Measurements from ENCODE around the gene ZNF423.

The ZNF423 gene

DNA sequence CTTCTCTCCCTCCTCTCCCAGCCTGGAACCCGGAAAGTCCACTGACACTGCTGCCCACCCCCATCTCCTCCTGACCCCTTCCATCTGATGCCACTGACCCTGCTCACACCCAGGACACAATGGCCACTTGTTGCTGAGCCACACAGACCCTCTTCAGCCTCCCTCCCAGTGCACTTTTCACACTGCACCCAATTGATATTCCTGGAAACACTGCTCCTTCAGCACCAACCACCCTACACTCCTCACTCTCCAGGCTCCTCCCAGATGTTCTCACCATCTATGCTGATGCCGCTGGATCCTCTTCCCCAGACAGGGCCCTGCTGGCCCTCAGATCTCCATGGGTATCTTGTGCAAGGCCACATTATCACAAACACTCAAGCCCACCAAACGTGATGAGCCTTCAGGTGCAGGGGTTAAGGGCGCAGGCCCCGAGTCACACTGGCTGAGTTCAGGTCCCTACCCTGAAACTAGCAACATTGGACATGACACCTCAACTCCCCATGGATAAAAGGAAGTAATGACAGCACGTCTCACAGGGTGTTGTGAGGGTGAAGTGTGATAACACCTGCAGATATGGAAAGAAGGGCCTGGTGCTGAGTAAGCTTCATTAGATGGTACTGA is 238.1 kb downstream of the ZNF423 start:
- DNase-seq: no peak

GRCh38 chr16:49617016-49617629 is 238.8 kb downstream of the ZNF423 start:
- DNase-seq: no peak

DNA sequence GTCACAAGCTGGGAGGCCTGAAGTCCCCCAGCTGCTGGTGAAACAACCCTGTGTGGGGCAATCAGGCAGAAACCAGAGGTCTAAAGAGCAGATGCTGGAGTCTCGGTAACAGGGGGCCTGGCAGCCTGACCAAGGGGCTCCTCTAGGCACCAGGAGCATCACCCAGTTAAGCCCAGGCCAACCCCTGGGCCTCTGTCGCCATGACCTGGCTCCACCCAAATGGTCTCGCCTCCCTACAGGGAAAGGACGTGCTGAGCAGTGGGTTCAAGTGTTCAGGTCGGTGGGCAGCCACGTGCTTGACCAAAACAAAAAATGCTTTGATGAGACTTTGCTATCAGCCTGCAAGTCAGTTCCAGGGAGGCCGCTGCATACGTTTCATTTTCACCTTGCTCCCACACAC is 240.3 kb downstream of the ZNF423 start:
- no peak for DNase-seq

GRCh38 chr16:49610983-49611382 is 244.9 kb downstream of the ZNF423 start:
- DNase-seq: no peak

- no peak for DNase-seq
Measured at GRCh38 chr16:49608779-49609178, 247.1 kb downstream of the ZNF423 start.

DNA sequence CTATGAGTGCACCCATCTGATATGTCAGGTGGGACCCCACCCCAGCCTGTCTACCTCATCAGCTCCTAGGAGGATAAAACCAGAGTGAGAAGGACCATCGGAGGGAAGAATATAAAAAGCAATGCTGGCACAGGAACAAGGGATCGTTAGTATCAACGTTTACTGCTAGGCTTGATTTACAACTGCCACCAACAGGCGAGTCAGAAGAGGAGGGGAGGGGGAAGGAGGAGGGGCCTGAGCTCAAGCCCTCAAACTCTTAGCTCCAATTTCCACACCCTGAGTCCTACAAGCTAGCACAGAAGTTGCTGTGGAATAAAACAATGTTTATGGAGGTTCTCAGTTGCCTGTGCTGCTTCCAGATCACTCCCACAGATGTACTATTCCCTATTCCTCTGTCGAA is 247.8 kb downstream of the ZNF423 start:
- no peak for DNase-seq

- no peak for DNase-seq
Measured at GRCh38 chr16:49605536-49606254, 250.2 kb downstream of the ZNF423 start.

DNA sequence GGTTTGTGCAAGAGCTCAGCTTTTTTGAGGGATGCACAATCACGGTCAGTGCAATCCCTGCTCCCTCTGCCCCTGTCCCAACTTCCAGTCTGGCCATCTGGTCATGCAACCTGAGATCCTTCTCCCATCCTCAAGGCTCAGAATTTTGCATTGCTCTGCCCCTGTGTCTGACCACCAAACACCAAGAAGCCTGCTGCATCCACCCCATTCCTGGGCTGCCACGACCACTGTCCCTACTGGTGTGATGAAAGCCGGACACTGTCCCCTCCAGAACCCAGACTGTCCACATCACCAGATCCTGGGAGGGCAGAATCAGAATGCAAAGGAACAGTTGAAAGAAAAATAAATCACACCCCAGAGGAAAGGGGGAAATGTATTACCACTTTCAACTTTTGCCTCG is 251.3 kb downstream of the ZNF423 start:
- DNase-seq: no peak

GRCh38 chr16:49603956-49604355 is 252.0 kb downstream of the ZNF423 start:
- no peak for DNase-seq

DNA sequence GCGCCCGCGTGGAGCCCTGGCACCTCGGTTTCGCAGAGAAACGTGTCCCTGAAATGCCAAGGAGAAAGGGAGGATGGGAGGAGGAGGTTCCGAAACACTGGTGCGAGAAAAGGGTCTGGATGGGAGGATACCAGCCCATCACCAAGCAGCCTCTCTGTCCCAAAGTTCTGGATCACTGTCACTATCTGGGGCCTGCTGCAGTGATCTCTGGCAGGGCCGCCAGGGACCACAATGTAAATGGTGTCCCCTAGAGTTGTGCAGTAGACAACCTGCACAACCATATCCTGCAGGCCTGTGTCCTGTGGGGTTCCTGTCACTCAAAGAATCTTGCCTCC is 253.0 kb downstream of the ZNF423 start:
- DNase-seq: no peak

DNA sequence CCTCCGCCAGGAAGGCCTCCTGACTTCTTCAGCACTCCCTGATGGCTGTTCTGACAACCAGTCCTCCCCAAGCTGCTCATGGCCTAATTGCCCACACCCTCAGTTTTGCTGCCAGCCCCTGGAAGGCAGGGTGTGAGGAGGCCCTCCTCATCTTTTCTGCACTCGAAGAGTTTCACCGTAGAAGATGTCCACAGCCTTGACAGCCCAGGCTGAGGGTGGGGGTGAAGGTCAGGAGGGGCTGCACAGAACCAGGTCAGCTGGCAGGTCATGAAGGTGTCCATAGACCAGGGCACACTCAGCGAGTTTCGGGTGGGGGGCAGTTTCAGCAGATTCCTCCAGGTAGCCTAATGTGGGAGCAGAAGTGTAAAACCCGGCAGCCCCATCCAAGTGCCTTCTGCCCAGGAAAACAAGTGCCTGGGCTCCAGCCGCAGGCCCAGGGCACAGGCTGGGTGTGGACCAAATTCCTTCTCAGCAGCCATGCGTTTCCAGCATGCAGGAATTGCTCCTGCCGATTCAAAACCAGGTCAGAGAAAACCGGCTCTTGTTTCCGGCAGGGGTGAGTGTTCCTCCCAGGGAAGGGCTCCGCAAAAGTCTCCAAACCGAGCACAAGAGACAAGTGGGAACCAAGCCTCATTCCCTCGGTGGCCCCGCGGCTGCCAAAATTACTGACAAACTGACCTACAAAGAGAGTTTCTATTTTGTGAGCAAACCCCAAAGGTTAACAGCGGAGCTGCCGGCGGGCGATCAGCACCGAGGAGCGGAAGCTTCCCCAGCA is 253.5 kb downstream of the ZNF423 start:
- DNase-seq: no peak

GRCh38 chr16:49601576-49601975 is 254.3 kb downstream of the ZNF423 start:
- no peak for DNase-seq

DNA sequence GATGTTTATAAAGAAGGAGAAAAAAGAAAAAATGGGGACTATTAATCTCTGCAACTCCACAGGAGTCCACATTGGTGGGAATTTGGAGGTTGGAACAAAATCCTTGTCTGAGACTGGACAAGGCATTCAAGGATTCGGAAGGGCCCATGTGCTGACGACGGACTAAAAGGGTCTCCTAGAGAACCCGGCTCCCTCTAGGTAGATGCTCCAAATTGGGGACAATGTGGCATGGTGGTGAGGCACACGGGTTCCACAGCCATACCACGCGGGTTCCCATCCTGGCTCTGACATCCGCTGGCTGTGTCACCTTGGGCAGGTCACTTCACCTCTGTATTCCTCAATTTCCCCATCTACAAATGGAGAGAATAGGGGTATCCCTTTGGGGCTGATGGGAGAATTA is 254.9 kb downstream of the ZNF423 start:
- no peak for DNase-seq

- DNase-seq: no peak
Measured at GRCh38 chr16:49600536-49600935, 255.4 kb downstream of the ZNF423 start.

DNA sequence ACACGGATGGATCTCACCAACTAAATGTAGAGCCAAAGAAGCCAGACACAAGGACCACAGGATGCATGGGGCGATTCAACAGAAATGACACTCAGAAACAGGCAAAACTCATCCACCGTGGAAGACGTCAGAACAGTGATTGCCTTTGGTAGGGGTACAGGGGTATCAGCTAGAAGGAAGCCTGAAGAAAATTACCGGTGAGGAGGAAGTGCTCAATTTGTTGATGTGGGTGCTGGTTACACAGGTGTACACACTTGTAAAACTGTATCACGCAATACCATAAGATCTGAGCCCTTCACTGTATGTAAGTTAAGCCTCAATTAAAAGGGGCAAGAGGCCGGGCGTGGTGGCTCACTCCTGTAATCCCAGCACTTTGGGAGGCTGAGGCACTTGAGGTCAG is 256.2 kb downstream of the ZNF423 start:
- DNase-seq: no peak

DNA sequence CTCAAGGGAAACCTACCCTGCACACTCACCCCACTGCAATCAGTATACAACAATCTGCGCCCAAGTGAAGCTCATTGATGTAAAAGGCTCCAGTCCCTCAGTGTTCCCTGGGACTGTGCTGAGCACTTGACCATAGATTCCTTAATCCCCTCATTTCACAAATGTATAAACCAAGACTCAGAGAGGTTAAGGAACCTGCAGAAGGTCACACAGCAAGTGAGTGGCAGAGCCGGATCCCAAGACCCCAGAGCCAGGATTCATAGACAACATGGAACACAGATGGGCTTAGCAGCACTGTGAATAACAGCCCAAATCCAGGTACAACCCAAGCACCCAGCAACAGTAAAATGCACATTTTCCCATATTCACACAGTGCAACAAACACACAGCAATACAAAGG is 256.6 kb downstream of the ZNF423 start:
- DNase-seq: no peak

GRCh38 chr16:49598383-49599170 is 257.3 kb downstream of the ZNF423 start:
- no peak for DNase-seq

- DNase-seq: no peak
Measured at GRCh38 chr16:49597796-49598195, 258.1 kb downstream of the ZNF423 start.

- DNase-seq: no peak
Measured at GRCh38 chr16:49596648-49597291, 259.1 kb downstream of the ZNF423 start.

GRCh38 chr16:49596068-49596467 is 259.8 kb downstream of the ZNF423 start:
- DNase-seq: no peak

DNA sequence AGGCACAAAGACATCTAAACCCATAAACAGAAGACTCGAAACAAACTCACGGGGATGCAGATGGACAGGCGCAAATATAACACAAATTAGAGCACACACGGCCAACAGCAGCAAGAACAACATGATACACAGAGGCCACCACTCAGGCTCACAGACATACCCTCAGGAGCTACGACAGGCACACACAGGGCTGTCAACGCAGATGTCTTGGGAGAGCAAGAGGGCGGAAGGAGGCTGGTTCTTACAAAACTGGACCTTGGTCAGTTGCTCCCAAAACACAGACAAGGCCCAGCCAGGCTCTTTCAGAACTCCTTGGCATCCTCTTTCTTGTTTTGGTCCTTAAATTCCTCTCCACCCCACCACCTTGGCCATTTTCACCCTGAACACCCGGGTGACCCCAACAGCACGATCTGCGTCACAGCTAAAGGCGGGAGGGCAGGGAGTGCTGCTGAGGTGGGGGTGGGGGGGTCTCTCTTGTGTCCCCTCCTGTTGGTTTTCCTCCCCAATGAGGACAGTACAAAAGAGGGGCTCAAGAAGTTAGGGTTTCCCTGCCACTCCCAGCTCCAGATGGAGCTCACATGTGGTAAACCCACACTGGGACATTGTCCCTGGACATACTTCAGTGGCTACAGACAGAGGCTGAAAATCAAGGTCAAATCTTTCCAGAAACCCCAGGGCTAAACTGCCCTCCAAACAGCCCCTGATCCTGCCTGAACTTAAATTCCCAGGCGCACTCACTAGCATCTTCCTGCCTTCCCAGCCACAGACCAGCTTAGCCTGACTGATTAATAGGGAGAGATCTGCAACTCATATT is 261.0 kb downstream of the ZNF423 start:
- no peak for DNase-seq

DNA sequence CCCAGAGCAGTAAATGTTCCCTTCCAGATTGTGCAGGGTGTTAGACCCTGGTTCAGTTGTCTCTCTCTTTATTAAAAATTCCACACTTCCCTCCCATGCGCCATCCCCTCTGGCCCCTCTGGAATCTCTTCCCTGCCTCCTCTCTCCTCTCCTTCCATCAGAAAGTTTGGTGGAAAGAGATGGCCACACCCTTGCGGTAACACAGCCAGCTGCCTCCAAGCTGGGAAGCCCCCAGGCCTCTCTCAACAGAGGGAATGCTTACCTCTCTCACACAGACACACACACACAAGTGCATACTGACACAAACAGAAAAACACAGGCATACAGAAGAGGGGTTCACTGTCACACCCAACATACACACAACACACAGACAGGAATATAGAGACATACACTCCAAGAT is 261.8 kb downstream of the ZNF423 start:
- no peak for DNase-seq

All from CD4-positive, alpha-beta T cell treated with Interleukin-17A for 1 hour (primary cell).